ENCODE data around the gene MACROH2A1.

MACROH2A1 gene

DNA sequence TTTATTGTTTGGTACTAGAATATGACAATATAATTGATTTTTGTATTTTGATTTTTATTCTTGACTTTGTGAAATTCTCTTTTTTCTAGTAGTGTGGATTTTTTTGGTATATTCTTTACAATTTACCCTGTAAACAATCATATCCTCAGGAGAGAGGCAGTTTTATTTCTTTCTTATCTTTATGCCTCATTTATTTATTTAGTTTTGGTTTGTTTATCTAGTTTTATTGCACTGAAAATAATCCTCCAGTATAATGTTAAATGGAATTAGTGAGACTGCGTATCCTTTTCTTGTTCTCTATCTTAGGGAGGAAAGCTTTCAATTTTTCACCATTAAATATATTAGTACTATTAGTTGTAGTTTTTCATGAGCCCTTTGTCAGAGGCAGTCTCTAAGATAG lies 109.4 kb downstream of the MACROH2A1 start:
- TF ChIP-seq EZH2 (optimal IDR thresholded peaks at IDR 0.05; ENCODE audit: low read depth, low read length) (no peak), CTCF (IDR thresholded peaks at IDR 0.05; ENCODE audit: low read length) (no peak), EZH2phosphoT487 (IDR thresholded peaks at IDR 0.05; ENCODE audit: low read length) (no peak)
- Histone ChIP-seq H3K9me3 (replicated peaks; ENCODE audit: insufficient read depth, low read length) (no peaks in the 10 kb centered on the region), H3K36me3 (replicated peaks; ENCODE audit: insufficient read depth, low read length) (no peaks in the 10 kb centered on the region), H3K9me2 (replicated peaks; ENCODE audit: insufficient read depth, low read length) (no peaks in the 10 kb centered on the region), H3K27me3 (replicated peaks; ENCODE audit: insufficient read depth, low read length) (no peaks in the 10 kb centered on the region), H3K79me2 (ENCODE audit: low read length) (no peaks in the 10 kb centered on the region), H4K20me1 (ENCODE audit: insufficient read depth, low read length) (no peaks in the 10 kb centered on the region), H3K9ac (ENCODE audit: low read length) (no peak overlapping the region), H3K27ac (ENCODE audit: low read length) (no peak overlapping the region), H3K4me1 (ENCODE audit: low read length) (no peaks in the 10 kb centered on the region), H3F3A (ENCODE audit: insufficient read depth, low read length) (no peaks in the 10 kb centered on the region), H2AFZ (ENCODE audit: low read length) (no peak overlapping the region), H3K4me2 (ENCODE audit: low read depth, low read length) (no peak overlapping the region), H3K4me3 (ENCODE audit: low read length) (no peak overlapping the region)
- DNase-seq: no peak

DNA sequence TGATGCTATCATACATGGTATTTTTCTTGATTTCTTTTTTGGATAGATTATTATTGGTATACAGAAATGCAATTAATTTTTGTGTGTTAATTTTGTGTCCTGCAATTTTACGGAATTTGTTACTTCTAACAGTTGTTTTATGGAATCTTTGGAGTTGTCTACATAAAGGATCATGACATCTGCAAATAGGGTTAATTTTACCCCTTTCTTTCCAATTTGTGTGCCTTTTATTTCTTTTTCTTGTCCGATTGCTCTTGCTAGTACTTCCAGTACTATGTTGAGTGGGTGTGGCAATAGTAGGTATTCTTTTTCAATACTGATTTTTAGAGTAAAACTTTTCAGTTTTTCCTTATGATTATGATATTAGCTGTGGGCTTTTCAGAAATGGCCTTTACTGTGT lies 111.5 kb downstream of the MACROH2A1 start:
- TF ChIP-seq CTCF (IDR thresholded peaks at IDR 0.05; ENCODE audit: low read length) (no peak), EZH2phosphoT487 (IDR thresholded peaks at IDR 0.05; ENCODE audit: low read length) (no peak), EZH2 (optimal IDR thresholded peaks at IDR 0.05; ENCODE audit: low read depth, low read length) (no peak)
- Histone ChIP-seq H3K4me1 (ENCODE audit: low read length) (no peaks in the 10 kb centered on the region), H3K9me3 (replicated peaks; ENCODE audit: insufficient read depth, low read length) (no peaks in the 10 kb centered on the region), H3F3A (ENCODE audit: insufficient read depth, low read length) (no peaks in the 10 kb centered on the region), H4K20me1 (ENCODE audit: insufficient read depth, low read length) (no peaks in the 10 kb centered on the region), H3K27me3 (replicated peaks; ENCODE audit: insufficient read depth, low read length) (no peaks in the 10 kb centered on the region), H3K4me3 (ENCODE audit: low read length) (no peak overlapping the region), H2AFZ (ENCODE audit: low read length) (no peak overlapping the region), H3K4me2 (ENCODE audit: low read depth, low read length) (no peak overlapping the region), H3K79me2 (ENCODE audit: low read length) (no peaks in the 10 kb centered on the region), H3K27ac (ENCODE audit: low read length) (no peak overlapping the region), H3K9me2 (replicated peaks; ENCODE audit: insufficient read depth, low read length) (no peaks in the 10 kb centered on the region), H3K9ac (ENCODE audit: low read length) (no peak overlapping the region), H3K36me3 (replicated peaks; ENCODE audit: insufficient read depth, low read length) (no peaks in the 10 kb centered on the region)
- DNase-seq: no peak
